Stimulated activated effector memory CD8-positive, alpha-beta T cell treated with anti-CD3 and anti-CD28 coated beads, Interleukin-12 subunit alpha, Interleukin-12 subunit beta, amount 100 ng/mL, for 72 hours (primary cell): ENCODE measurements around the gene GNA14.

Experiments
- ATAC-seq: fragments of 150-1000 bp; cut with Tn5 transposase; 2 replicates; pipeline ENCODE4 v1.10.0; 2021
- DNase-seq, 2 donors: peaks; one replicate each; pipeline ENCODE4 v3.0.0; 2021 to 2022; ENCODE audit warnings: low spot score in 2 of 2
- H3K27ac Mint-ChIP-seq: one replicate; pipeline ENCODE4 v1.8.0; 2022; ENCODE audit warnings: mild to moderate bottlenecking, mixed read lengths
- H3K36me3 Mint-ChIP-seq: one replicate; pipeline ENCODE4 v1.8.0; 2022; ENCODE audit warnings: mild to moderate bottlenecking, mixed read lengths
- H3K4me1 Mint-ChIP-seq: one replicate; pipeline ENCODE4 v1.8.0; 2022; ENCODE audit warnings: mixed read lengths
- H3K4me3 Mint-ChIP-seq: one replicate; pipeline ENCODE4 v1.8.0; 2022; ENCODE audit warnings: mild to moderate bottlenecking, mixed read lengths
- H3K9me3 Mint-ChIP-seq: one replicate; pipeline ENCODE4 v1.8.0; 2022; ENCODE audit warnings: mixed read lengths

GNA14 gene

GRCh38 chr9:77475641-77476473 lies 172.3 kb downstream of the GNA14 start:
- Mint-ChIP-seq H3K27ac (peak overlapping the region; percentile 93), H3K4me3 (peak overlapping the region; percentile 57), H3K4me1 (peaks cover 22% of the 10 kb centered on the region), H3K9me3 (no peaks in the 10 kb centered on the region), H3K36me3 (no peaks in the 10 kb centered on the region)
- ATAC-seq (peak; percentile 99), DNase-seq (peak; percentile 26 to 73)

GRCh38 chr9:77474936-77475335 lies 173.2 kb downstream of the GNA14 start:
- Mint-ChIP-seq H3K4me3 (peak overlapping the region; percentile 57), H3K9me3 (no peaks in the 10 kb centered on the region), H3K27ac (peak overlapping the region; percentile 93), H3K4me1 (peaks cover 22% of the 10 kb centered on the region), H3K36me3 (no peaks in the 10 kb centered on the region)
- DNase-seq (no peak), ATAC-seq (no peak)

- ATAC-seq = no peak
- DNase-seq = no peak
- no peak overlapping the region for H3K27ac Mint-ChIP-seq
- H3K9me3 Mint-ChIP-seq = no peaks in the 10 kb centered on the region
- no peak overlapping the region for H3K4me3 Mint-ChIP-seq
- H3K4me1 Mint-ChIP-seq = peaks cover 22% of the 10 kb centered on the region
- no peaks in the 10 kb centered on the region for H3K36me3 Mint-ChIP-seq
Observed at GRCh38 chr9:77472646-77473045, 175.5 kb downstream of the GNA14 start.

- Mint-ChIP-seq H3K9me3 (no peaks in the 10 kb centered on the region), H3K4me1 (peaks cover 16% of the 10 kb centered on the region), H3K27ac (no peak overlapping the region), H3K4me3 (no peak overlapping the region), H3K36me3 (no peaks in the 10 kb centered on the region)
- DNase-seq (no peak), ATAC-seq (no peak)
Observed at GRCh38 chr9:77471572-77471971, 176.6 kb downstream of the GNA14 start.

GRCh38 chr9:77469515-77470231 lies 178.4 kb downstream of the GNA14 start:
- no peaks in the 10 kb centered on the region for H3K36me3 Mint-ChIP-seq
- DNase-seq (no peak), ATAC-seq (no peak)
- H3K27ac Mint-ChIP-seq = no peak overlapping the region
- no peak overlapping the region for H3K4me3 Mint-ChIP-seq
- no peaks in the 10 kb centered on the region for H3K4me1 Mint-ChIP-seq
- no peaks in the 10 kb centered on the region for H3K9me3 Mint-ChIP-seq

- no peak overlapping the region for H3K27ac Mint-ChIP-seq
- ATAC-seq (no peak), DNase-seq (peak in 1 of 2 donors; percentile 29)
- H3K4me3 Mint-ChIP-seq = no peak overlapping the region
- H3K9me3 Mint-ChIP-seq = no peaks in the 10 kb centered on the region
- no peaks in the 10 kb centered on the region for H3K4me1 Mint-ChIP-seq
- no peaks in the 10 kb centered on the region for H3K36me3 Mint-ChIP-seq
Observed at GRCh38 chr9:77464661-77465060, 183.5 kb downstream of the GNA14 start.

GRCh38 chr9:77463151-77463550 lies 185.0 kb downstream of the GNA14 start:
- H3K27ac Mint-ChIP-seq = no peak overlapping the region
- H3K4me3 Mint-ChIP-seq = no peak overlapping the region
- H3K4me1 Mint-ChIP-seq = peaks cover 2% of the 10 kb centered on the region
- H3K36me3 Mint-ChIP-seq = no peaks in the 10 kb centered on the region
- DNase-seq (peak in 1 of 2 donors; percentile 17), ATAC-seq (no peak)
- no peaks in the 10 kb centered on the region for H3K9me3 Mint-ChIP-seq

GRCh38 chr9:77462066-77462465 lies 186.1 kb downstream of the GNA14 start:
- no peaks in the 10 kb centered on the region for H3K9me3 Mint-ChIP-seq
- no peak overlapping the region for H3K27ac Mint-ChIP-seq

GRCh38 chr9:77460938-77461337 lies 187.2 kb downstream of the GNA14 start:
- ATAC-seq = no peak
- Mint-ChIP-seq H3K4me1 (peaks cover 13% of the 10 kb centered on the region), H3K4me3 (no peak overlapping the region), H3K27ac (no peak overlapping the region), H3K36me3 (no peaks in the 10 kb centered on the region), H3K9me3 (no peaks in the 10 kb centered on the region)
- DNase-seq = peak in 1 of 2 donors; percentile 29

More at GRCh38 chr9:77462066-77462465, 186.1 kb downstream of the GNA14 start:
- Mint-ChIP-seq H3K4me1 (peaks cover 9% of the 10 kb centered on the region), H3K36me3 (no peaks in the 10 kb centered on the region), H3K4me3 (no peak overlapping the region)
- DNase-seq (peak in 1 of 2 donors; percentile 36), ATAC-seq (no peak)

- Mint-ChIP-seq H3K27ac (no peak overlapping the region), H3K4me1 (peaks cover 20% of the 10 kb centered on the region), H3K9me3 (no peaks in the 10 kb centered on the region), H3K4me3 (no peak overlapping the region), H3K36me3 (no peaks in the 10 kb centered on the region)
- DNase-seq (peak; percentile 34 to 76), ATAC-seq (peak; percentile 80)
Observed at GRCh38 chr9:77457916-77458592, 190.1 kb downstream of the GNA14 start.

GRCh38 chr9:77456829-77457437 lies 191.2 kb downstream of the GNA14 start:
- DNase-seq (peak; percentile 73 to 87), ATAC-seq (peak; percentile 78)
- H3K9me3 Mint-ChIP-seq = no peaks in the 10 kb centered on the region
- H3K36me3 Mint-ChIP-seq = no peaks in the 10 kb centered on the region
- H3K4me1 Mint-ChIP-seq = peaks cover 20% of the 10 kb centered on the region
- H3K4me3 Mint-ChIP-seq = no peak overlapping the region
- no peak overlapping the region for H3K27ac Mint-ChIP-seq

GRCh38 chr9:77455312-77455927 lies 192.7 kb downstream of the GNA14 start:
- H3K4me1 Mint-ChIP-seq = peaks cover 20% of the 10 kb centered on the region
- DNase-seq (peak; percentile 28 to 66), ATAC-seq (peak; percentile 64)
- H3K4me3 Mint-ChIP-seq = no peak overlapping the region
- H3K36me3 Mint-ChIP-seq = no peaks in the 10 kb centered on the region
- no peak overlapping the region for H3K27ac Mint-ChIP-seq
- no peaks in the 10 kb centered on the region for H3K9me3 Mint-ChIP-seq

GRCh38 chr9:77454663-77455062 lies 193.5 kb downstream of the GNA14 start:
- Mint-ChIP-seq H3K4me3 (no peak overlapping the region), H3K9me3 (no peaks in the 10 kb centered on the region), H3K4me1 (peaks cover 20% of the 10 kb centered on the region), H3K36me3 (no peaks in the 10 kb centered on the region), H3K27ac (no peak overlapping the region)
- ATAC-seq (no peak), DNase-seq (no peak)

GRCh38 chr9:77453825-77454647 lies 194.1 kb downstream of the GNA14 start:
- DNase-seq (no peak), ATAC-seq (no peak)
- Mint-ChIP-seq H3K27ac (no peak overlapping the region), H3K4me3 (peak overlapping the region; percentile 34), H3K4me1 (peaks cover 20% of the 10 kb centered on the region), H3K36me3 (no peaks in the 10 kb centered on the region), H3K9me3 (no peaks in the 10 kb centered on the region)
